PFSK-1 (cell line): Measurements from ENCODE around the gene EFL1.

Experiments
- FOXP2 ChIP-seq: optimal IDR thresholded peaks from 2 replicates; pipeline ENCODE3; 2011; ENCODE audit warnings: borderline replicate concordance, control low read depth, inconsistent platforms; ENCODE audit not compliant: insufficient read depth; ENCODE audit errors: extremely low read length, extremely low read depth
- POLR2AphosphoS5 ChIP-seq: IDR thresholded peaks from 2 replicates; pipeline ENCODE4 v1.6.1; 2012; ENCODE audit warnings: low read depth, mild to moderate bottlenecking, control low read depth, low read length, moderate library complexity
- REST ChIP-seq, 2 experiments: IDR thresholded peaks; 2 replicates each; pipeline versions ENCODE4 v1.6.1 to v1.8.0; 2011 to 2012; ENCODE audit warnings: low read depth in 2 of 2, low read length in 2 of 2, control low read depth in 1 of 2, inconsistent platforms in 1 of 2, mild to moderate bottlenecking in 1 of 2, moderate library complexity in 1 of 2; ENCODE audit not compliant: insufficient read depth in 1 of 2
- SIN3A ChIP-seq: IDR thresholded peaks from 2 replicates; pipeline ENCODE4 v1.6.1; 2012; ENCODE audit warnings: mild to moderate bottlenecking, low read length, moderate library complexity, borderline replicate concordance; ENCODE audit not compliant: insufficient read depth
- TAF1 ChIP-seq: IDR thresholded peaks from 2 replicates; pipeline ENCODE4 v1.6.1; 2012; ENCODE audit warnings: low read length, control low read depth, borderline replicate concordance; ENCODE audit not compliant: insufficient read depth

Gene EFL1

DNA sequence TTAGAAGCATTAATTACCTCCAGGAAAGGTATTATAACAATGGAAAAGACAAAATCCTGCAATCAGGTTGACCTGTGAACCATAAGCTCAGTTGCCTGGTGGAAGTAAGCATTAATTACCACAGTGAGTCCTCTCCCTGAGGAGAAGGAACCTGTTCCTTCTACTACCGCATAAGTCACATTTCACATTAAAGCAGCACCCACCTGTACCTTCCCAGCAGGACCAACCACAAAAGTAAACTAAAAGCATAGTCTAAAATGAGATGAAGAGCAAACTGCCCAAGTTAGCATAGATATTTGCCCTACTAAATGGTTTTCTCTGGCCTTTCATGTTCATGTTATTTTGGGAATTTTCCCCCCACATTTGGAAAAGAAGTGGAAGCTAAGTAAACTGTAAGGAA, 78.2 kb downstream of the EFL1 start:
- TF ChIP-seq POLR2AphosphoS5 = no peak

GRCh38 chr15:82183121-82184031, 79.2 kb downstream of the EFL1 start:
- TF ChIP-seq FOXP2 (no peak), POLR2AphosphoS5 (no peak), REST (IDR thresholded peaks at IDR 0.05; ENCODE audit: insufficient read depth in 1 of 2, low read depth in 2 of 2, low read length in 2 of 2) (no peak), SIN3A (no peak), TAF1 (no peak)

DNA sequence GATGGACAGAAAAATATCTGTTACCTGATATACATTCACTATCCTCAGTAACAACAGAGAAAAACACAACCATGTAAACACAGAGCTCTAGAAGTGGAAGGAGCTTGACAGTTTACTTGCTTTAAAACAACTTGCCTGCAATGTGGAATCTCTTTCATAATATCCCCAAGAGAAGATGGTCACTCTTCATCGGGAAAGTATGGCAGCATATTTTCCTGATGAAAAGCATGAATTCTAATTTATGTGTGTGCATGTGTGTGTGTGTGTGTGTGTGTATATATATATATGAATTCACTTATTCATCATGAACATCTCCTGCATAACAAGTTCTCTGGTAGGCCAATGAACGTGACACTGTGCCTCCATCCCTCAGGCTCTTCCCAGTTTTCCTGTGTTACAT, 81.2 kb downstream of the EFL1 start:
- TF ChIP-seq POLR2AphosphoS5 = no peak

GRCh38 chr15:82178061-82178460, 84.5 kb downstream of the EFL1 start:
- TF ChIP-seq FOXP2 = no peak
- no peak for TF ChIP-seq REST (IDR thresholded peaks at IDR 0.05; ENCODE audit: insufficient read depth in 1 of 2, low read depth in 2 of 2, low read length in 2 of 2)
- no peak for TF ChIP-seq POLR2AphosphoS5
- TF ChIP-seq SIN3A = no peak
- TF ChIP-seq TAF1 = no peak

DNA sequence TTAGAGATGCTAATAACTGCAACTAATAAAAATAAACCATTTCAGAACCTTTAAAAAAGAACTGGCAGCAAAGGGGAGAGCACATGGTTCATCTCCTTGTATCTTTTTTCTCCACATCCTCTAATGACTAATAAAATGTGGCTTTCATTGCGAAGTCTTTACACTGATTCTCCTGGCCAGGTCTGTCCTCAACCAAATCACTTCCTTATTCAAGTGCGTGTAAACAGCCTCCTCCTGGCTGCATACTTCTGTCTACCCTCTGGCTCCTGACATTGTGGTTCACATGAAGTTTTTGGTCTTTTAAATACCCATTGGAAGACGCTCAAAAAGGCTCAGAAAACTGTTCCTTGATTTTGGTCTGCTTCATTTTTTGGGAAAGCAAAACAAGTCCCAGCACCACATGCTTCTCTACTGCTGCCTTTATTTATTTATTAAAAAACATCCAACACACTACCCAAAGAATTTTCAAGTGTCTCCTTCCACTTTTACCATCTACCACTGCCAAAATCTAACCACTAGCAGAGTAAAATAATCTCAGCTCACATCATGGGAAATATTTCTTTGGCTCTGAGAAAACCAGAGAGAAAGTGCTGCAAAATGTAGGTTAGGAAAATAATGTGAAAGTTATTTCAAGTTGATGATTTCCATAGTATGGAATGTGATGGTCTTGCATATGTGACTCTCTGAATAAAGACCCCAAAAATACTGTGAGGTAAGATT, 85.1 kb downstream of the EFL1 start:
- no peak for TF ChIP-seq FOXP2
- TF ChIP-seq REST (IDR thresholded peaks at IDR 0.05; ENCODE audit: insufficient read depth in 1 of 2, low read depth in 2 of 2, low read length in 2 of 2) = no peak
- no peak for TF ChIP-seq TAF1
- TF ChIP-seq SIN3A = no peak
- TF ChIP-seq POLR2AphosphoS5 = no peak

GRCh38 chr15:82176542-82176941, 86.0 kb downstream of the EFL1 start:
- no peak for TF ChIP-seq POLR2AphosphoS5
- no peak for TF ChIP-seq SIN3A
- TF ChIP-seq REST (IDR thresholded peaks at IDR 0.05; ENCODE audit: insufficient read depth in 1 of 2, low read depth in 2 of 2, low read length in 2 of 2) = no peak
- TF ChIP-seq FOXP2 = no peak
- TF ChIP-seq TAF1 = no peak
